Erythroblast (primary cell): ENCODE data around the gene CIT.

Experiments used
- GATA1 ChIP-seq: IDR thresholded peaks from 2 replicates; pipeline ENCODE4 v1.6.1; 2011; ENCODE audit warnings: low read depth, mild to moderate bottlenecking, control low read depth, low read length, moderate library complexity
- POLR2A ChIP-seq: IDR thresholded peaks from 2 replicates; pipeline ENCODE4 v1.6.1; 2011; ENCODE audit warnings: mild to moderate bottlenecking, low read length

DNA sequence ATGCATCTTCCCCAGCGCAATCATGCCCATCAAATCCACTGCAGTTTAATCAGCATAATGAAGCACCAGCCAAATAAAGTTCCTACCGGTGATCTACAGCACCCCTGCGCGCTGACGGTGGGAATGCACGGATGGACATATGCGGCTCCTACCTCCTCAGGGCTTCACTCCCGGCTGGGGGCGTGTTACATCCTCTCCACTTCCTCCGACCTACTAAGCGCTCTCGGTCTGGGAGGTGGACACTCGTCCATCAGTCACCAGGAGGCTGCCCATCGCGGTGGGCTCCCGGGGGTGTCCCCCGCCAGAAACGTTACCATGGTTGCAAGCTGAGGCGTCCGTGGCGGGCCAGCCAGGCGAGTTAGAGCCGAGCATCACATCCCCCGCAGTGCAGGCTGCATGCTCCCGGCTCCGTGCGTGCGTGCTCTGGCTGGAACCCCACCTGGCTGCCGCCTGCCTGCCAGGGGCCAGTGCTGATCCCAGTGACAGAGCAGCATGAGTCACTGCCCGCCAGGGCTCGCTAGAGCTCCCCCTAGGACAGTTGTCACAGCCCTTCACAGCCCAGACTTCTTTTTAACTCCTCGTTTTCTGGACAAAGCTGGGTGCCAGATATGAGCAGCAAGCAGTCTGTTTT lies 73.0 kb downstream of the CIT start:
- no peak for TF ChIP-seq POLR2A
- TF ChIP-seq GATA1 = no peak
